HEK293T (cell line): Measurements from ENCODE around the gene ARAP1.

ENCODE experiments used
- ARNT ChIP-seq: fragments of 450-650 bp; IDR thresholded peaks from 2 replicates; pipeline ENCODE4 v1.6.1; 2017; ENCODE audit warnings: mild to moderate bottlenecking
- BHLHE40 ChIP-seq: fragments of 450-650 bp; IDR thresholded peaks from 2 replicates; pipeline ENCODE4 v1.6.1; 2016; ENCODE audit warnings: mild to moderate bottlenecking, moderate library complexity, borderline replicate concordance
- ELF4 ChIP-seq: fragments of 450-650 bp; IDR thresholded peaks from 2 replicates; pipeline ENCODE4 v1.6.1; 2017; ENCODE audit warnings: antibody characterized with exemption
- FOXA1 ChIP-seq: fragments of 450-650 bp; IDR thresholded peaks from 2 replicates; pipeline ENCODE4 v1.6.1; 2016; ENCODE audit warnings: mild to moderate bottlenecking
- FOXM1 ChIP-seq: fragments of 450-650 bp; IDR thresholded peaks from 2 replicates; pipeline ENCODE4 v1.6.1; 2017; ENCODE audit warnings: mild to moderate bottlenecking, borderline replicate concordance
- HDGF ChIP-seq: fragments of 450-650 bp; IDR thresholded peaks from 2 replicates; pipeline ENCODE4 v1.6.1; 2017; ENCODE audit warnings: antibody characterized with exemption, borderline replicate concordance
- NFRKB ChIP-seq: fragments of 450-650 bp; IDR thresholded peaks from 2 replicates; pipeline ENCODE4 v1.6.1; 2016; ENCODE audit warnings: mild to moderate bottlenecking, moderate library complexity
- PKNOX1 ChIP-seq: fragments of 450-650 bp; IDR thresholded peaks from 2 replicates; pipeline ENCODE4 v1.6.1; 2016
- SP1 ChIP-seq: fragments of 450-650 bp; IDR thresholded peaks from 2 replicates; pipeline ENCODE4 v1.6.1; 2017
- SUZ12 ChIP-seq: fragments of 450-650 bp; IDR thresholded peaks from 2 replicates; pipeline ENCODE4 v1.6.1; 2016; ENCODE audit warnings: mild to moderate bottlenecking
- TARDBP ChIP-seq: fragments of 450-650 bp; IDR thresholded peaks from 2 replicates; pipeline ENCODE4 v1.6.1; 2016
- ZNF384 ChIP-seq: fragments of 450-650 bp; IDR thresholded peaks from 2 replicates; pipeline ENCODE4 v1.6.1; 2016

GRCh38 chr11:72635933-72636332, 116.3 kb downstream of the ARAP1 start:
- TF ChIP-seq TARDBP (no peak), SUZ12 (no peak), FOXM1 (no peak), ZNF384 (no peak), ELF4 (no peak), SP1 (no peak), PKNOX1 (no peak), HDGF (no peak), BHLHE40 (no peak), NFRKB (no peak), FOXA1 (no peak), ARNT (no peak)
